CD4-positive, alpha-beta T cell (primary cell): ENCODE data around the gene SESN1. TPM values are rescaled to one million over a fixed set of nuclear protein-coding genes. Genes with fewer than 3 reads are reported as not detected.

ENCODE experiments used
- ATAC-seq: fragments of 200-7000 bp; cut with Tn5 transposase; one replicate; pipeline ENCODE4 v1.10.0; 2022; ENCODE audit warnings: mild to moderate bottlenecking; ENCODE audit not compliant: poor library complexity
- CTCF ChIA-PET: fragments of 350-600 bp; sonication (Branson Sonifier 250); formaldehyde crosslinking; loops from one replicate; lab custom pipeline; 2021; ENCODE audit warnings: antibody characterized with exemption, inconsistent platforms; lab: Charles Lee
- POLR2A ChIA-PET: fragments of 350-600 bp; sonication (Branson Sonifier 250); formaldehyde crosslinking; loops from one replicate; lab custom pipeline; 2021; ENCODE audit warnings: antibody characterized with exemption, inconsistent platforms; lab: Charles Lee
- DNase-seq, 14 experiments: peaks; one replicate each; pipeline ENCODE4 v3.0.0-alpha.2; 2013 to 2020; ENCODE audit warnings: mixed read lengths in 2 of 14
- H3K27ac ChIP-seq, 2 donors: one replicate each; pipeline versions ENCODE4 v1.5.1 to v1.7.0; 2013; ENCODE audit warnings: low read length in 2 of 2, low read depth in 1 of 2, mild to moderate bottlenecking in 1 of 2
- H3K27me3 ChIP-seq, 2 experiments: 1 replicate in 1 of 2; 2 replicates in 1 of 2; pipeline versions ENCODE4 v1.6.1 to v1.7.0; 2013; ENCODE audit warnings: low read length in 2 of 2, control low read depth in 1 of 2, mild to moderate bottlenecking in 1 of 2, moderate library complexity in 1 of 2; ENCODE audit not compliant: insufficient read depth in 2 of 2, control insufficient read depth in 1 of 2
- H3K36me3 ChIP-seq: one replicate; pipeline ENCODE4 v1.6.1; 2013; ENCODE audit warnings: low read length, control low read depth; ENCODE audit not compliant: insufficient read depth
- H3K4me1 ChIP-seq: one replicate; pipeline ENCODE4 v1.6.1; 2013; ENCODE audit warnings: low read length, control low read depth; ENCODE audit not compliant: insufficient read depth
- H3K4me3 ChIP-seq: one replicate; pipeline ENCODE4 v1.5.1; 2013; ENCODE audit warnings: mild to moderate bottlenecking, low read length, moderate library complexity
- H3K9me3 ChIP-seq, 2 experiments: 1 replicate in 1 of 2; 2 replicates in 1 of 2; pipeline versions ENCODE4 v1.6.1 to v1.7.0; 2013; ENCODE audit warnings: low read length in 2 of 2, mild to moderate bottlenecking in 2 of 2, control low read depth in 1 of 2, moderate library complexity in 1 of 2; ENCODE audit not compliant: control insufficient read depth in 1 of 2, insufficient read depth in 1 of 2
- H3K27ac Mint-ChIP-seq: one replicate; pipeline ENCODE4 v1.8.0; 2020; ENCODE audit warnings: mixed read lengths
- H3K27me3 Mint-ChIP-seq: one replicate; pipeline ENCODE4 v1.8.0; 2021; ENCODE audit warnings: mixed read lengths
- H3K36me3 Mint-ChIP-seq: one replicate; pipeline ENCODE4 v1.8.0; 2021; ENCODE audit warnings: low read depth, mixed read lengths
- H3K4me1 Mint-ChIP-seq: one replicate; pipeline ENCODE4 v1.8.0; 2021; ENCODE audit warnings: low read depth, mixed read lengths
- H3K4me3 Mint-ChIP-seq: one replicate; pipeline ENCODE4 v1.8.0; 2020; ENCODE audit warnings: mild to moderate bottlenecking, mixed read lengths
- H3K9me3 Mint-ChIP-seq: one replicate; pipeline ENCODE4 v1.8.0; 2020; ENCODE audit warnings: mixed read lengths
- intact Hi-C, 2 experiments: fragments of 100-400 bp; cut with DNase I in 1 of 2; cut with micrococcal nuclease in 1 of 2; formaldehyde crosslinking; loops; one replicate each; pipeline versions ENCODE4 v1.15.1 to v1.9.0; 2023 to 2025; cut with DNase I, micrococcal nuclease
- total RNA-seq, 174 experiments: library from RNA in 2 of 174; stranded (reverse) in 2 of 174; gene quantifications; one replicate each; pipeline ENCODE4 v1.2.3 and lab custom pipeline; 2021 to 2026
- TF ChIP-seq, protein P1 (sequence below): fragments of 200-600 bp; IDR thresholded peaks from one replicate; pipeline ENCODE4 v1.8.0; 2022; ENCODE audit warnings: antibody characterized with exemption, mild to moderate bottlenecking

Gene SESN1
- total RNA-seq, 2 experiments from 2014 or later: 95.9 to 98.3 TPM

DNA sequence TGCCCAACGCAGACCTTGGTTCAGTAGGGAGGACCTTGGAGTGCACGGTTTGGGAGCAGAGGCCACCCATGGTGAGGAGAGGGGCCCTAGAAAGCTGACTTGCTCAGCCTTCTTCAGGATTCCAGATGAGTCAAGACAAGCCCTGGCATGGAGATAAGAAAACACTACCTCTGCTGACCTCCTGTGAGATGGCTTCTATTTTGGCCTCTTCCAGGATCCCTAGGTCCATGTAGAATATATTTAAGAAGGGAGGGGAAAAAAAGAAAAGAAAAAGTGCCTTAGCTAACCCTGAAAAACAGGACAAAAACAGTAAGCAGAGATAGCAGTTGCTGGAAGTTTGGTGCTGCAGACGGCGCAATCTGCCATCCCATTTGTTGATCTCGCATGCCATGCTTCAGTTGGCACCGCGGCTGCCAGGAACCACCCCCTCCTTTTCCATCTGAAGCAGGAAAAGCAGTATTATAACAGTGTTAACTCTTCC lies 146.4 kb downstream of the SESN1 start:
- ATAC-seq: no peak
- intact Hi-C loops: loop anchor here in 1 of 2 experiments (5.0 kb wide), 2 partner anchors 106 to 124 kb away; no protein-coding TSS in a partner anchor
- Histone ChIP-seq H3K9me3 (no peaks in the 10 kb centered on the region), H3K4me1 (peaks cover 23% of the 10 kb centered on the region), H3K27ac (no peak overlapping the region), H3K27me3 (no peaks in the 10 kb centered on the region), H3K4me3 (no peak overlapping the region), H3K36me3 (no peaks in the 10 kb centered on the region)
- Mint-ChIP-seq H3K4me1 (peaks cover 56% of the 10 kb centered on the region), H3K4me3 (no peak overlapping the region), H3K27me3 (no peaks in the 10 kb centered on the region), H3K27ac (no peak overlapping the region), H3K36me3 (no peaks in the 10 kb centered on the region), H3K9me3 (no peaks in the 10 kb centered on the region)
- CTCF ChIA-PET: interaction anchor here (0.6 kb wide), 1 partner anchor 35 kb away, joined by 3 read pairs; no protein-coding TSS in a partner anchor
- TF ChIP-seq, protein P1, sequence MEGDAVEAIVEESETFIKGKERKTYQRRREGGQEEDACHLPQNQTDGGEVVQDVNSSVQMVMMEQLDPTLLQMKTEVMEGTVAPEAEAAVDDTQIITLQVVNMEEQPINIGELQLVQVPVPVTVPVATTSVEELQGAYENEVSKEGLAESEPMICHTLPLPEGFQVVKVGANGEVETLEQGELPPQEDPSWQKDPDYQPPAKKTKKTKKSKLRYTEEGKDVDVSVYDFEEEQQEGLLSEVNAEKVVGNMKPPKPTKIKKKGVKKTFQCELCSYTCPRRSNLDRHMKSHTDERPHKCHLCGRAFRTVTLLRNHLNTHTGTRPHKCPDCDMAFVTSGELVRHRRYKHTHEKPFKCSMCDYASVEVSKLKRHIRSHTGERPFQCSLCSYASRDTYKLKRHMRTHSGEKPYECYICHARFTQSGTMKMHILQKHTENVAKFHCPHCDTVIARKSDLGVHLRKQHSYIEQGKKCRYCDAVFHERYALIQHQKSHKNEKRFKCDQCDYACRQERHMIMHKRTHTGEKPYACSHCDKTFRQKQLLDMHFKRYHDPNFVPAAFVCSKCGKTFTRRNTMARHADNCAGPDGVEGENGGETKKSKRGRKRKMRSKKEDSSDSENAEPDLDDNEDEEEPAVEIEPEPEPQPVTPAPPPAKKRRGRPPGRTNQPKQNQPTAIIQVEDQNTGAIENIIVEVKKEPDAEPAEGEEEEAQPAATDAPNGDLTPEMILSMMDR: no peak
- POLR2A ChIA-PET: interaction anchor here (1.0 to 1.5 kb wide), 2 partner anchors 25 to 60 kb away, joined by 3 to 4 read pairs; no protein-coding TSS in a partner anchor
- DNase-seq: no peak

DNA sequence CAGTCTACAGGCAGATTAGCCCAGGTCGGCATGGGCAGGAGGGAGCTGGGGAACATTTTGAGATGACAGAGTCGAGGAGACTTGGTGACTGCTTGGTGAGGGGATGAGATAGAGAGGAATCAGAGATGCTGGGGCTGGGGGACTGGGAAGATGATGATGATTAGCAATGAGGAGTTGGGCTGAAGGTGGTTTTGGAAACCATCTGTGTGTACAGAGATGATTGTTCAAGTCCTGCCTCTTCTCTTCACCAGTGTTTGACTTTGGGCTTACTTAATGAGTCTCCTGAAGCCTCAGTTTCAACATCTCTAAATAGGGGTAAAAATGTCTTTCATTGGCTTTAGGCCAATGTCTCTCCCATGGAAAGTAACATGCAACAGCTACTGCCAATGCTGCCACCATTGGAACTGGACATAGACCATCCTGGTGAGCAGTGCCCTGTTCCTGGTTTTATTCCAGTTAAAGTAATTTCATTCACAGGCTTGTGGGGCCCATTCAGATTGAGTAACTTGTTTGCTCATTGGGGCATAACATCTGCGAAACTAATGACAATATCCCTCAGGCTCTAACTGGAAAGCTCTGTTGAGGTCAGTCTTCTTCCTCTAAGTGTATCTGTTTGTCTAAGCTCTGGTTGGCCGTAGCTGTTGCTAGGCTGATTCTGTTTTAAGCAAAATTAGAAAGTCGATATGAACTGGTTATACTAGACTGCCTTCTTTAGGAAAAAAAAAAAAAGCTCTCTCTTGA lies 147.4 kb downstream of the SESN1 start:
- intact Hi-C loops: loop anchor here in 1 of 2 experiments (5.0 kb wide), 2 partner anchors 105 to 125 kb away; no protein-coding TSS in a partner anchor
- Histone ChIP-seq H3K4me1 (peaks cover 26% of the 10 kb centered on the region), H3K9me3 (no peaks in the 10 kb centered on the region), H3K4me3 (no peak overlapping the region), H3K36me3 (no peaks in the 10 kb centered on the region), H3K27me3 (no peaks in the 10 kb centered on the region), H3K27ac (no peak overlapping the region)
- POLR2A ChIA-PET: interaction anchor here (1.2 kb wide), 1 partner anchor 100 kb away, joined by 3 read pairs; the partner anchor contains the start of gene ARMC2
- H3K9me3 Mint-ChIP-seq: no peaks in the 10 kb centered on the region
- H3K4me1 Mint-ChIP-seq: peaks cover 65% of the 10 kb centered on the region
- ATAC-seq (no peak), DNase-seq (no peak)
- H3K36me3 Mint-ChIP-seq: no peaks in the 10 kb centered on the region
- H3K27me3 Mint-ChIP-seq: no peaks in the 10 kb centered on the region
- CTCF ChIA-PET: interaction anchor here (0.7 kb wide), 1 partner anchor 112 kb away, joined by 3 read pairs; no protein-coding TSS in a partner anchor
- no peak overlapping the region for H3K4me3 Mint-ChIP-seq
- H3K27ac Mint-ChIP-seq: no peak overlapping the region
- TF ChIP-seq, protein P1: no peak

DNA sequence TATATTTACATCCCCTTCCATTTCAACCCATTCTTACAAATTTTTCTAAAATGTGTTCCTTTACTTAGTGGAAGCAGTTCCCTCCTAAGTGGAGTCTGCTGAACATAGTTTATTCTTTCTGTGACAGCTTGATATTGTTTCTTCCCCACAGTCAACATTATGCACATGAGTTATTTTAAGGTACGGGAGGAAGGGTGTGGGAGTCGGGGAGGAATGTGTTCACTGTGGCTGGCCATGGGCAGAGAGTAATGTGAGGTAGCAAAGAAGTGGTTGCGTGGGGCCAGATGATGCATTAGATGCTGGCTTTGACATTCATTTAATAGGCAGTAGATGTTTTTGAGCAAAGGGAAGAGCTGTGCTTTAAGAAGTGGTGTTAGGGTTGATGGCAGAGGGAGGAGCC lies 148.0 kb downstream of the SESN1 start:
- Mint-ChIP-seq H3K36me3 (no peaks in the 10 kb centered on the region), H3K4me3 (no peak overlapping the region), H3K9me3 (no peaks in the 10 kb centered on the region), H3K27me3 (no peaks in the 10 kb centered on the region), H3K27ac (no peak overlapping the region), H3K4me1 (peaks cover 71% of the 10 kb centered on the region)
- H3K4me3 ChIP-seq: no peak overlapping the region
- CTCF ChIA-PET: no interaction called here
- DNase-seq (no peak), ATAC-seq (no peak)
- no peaks in the 10 kb centered on the region for H3K27me3 ChIP-seq
- H3K27ac ChIP-seq: no peak overlapping the region
- H3K4me1 ChIP-seq: peaks cover 31% of the 10 kb centered on the region
- intact Hi-C loops: loop anchor here in 1 of 2 experiments (5.0 kb wide), 2 partner anchors 104 to 126 kb away; no protein-coding TSS in a partner anchor
- TF ChIP-seq, protein P1: no peak
- H3K36me3 ChIP-seq: no peaks in the 10 kb centered on the region
- H3K9me3 ChIP-seq: no peaks in the 10 kb centered on the region
- POLR2A ChIA-PET: interaction anchor here (1.2 kb wide), 1 partner anchor 99 kb away, joined by 3 read pairs; the partner anchor contains the start of gene ARMC2
